EL (cell line): ENCODE results near the gene OR6C3.
"Not testable (repeated sequence)": the region's sequence is repeated elsewhere in the genome, so short reads cannot be mapped to it uniquely, and the experiment has no call there.

Experiments
- DNase-seq: peaks from one replicate; pipeline ENCODE4 v3.0.0-alpha.2; 2016

Gene OR6C3

DNA sequence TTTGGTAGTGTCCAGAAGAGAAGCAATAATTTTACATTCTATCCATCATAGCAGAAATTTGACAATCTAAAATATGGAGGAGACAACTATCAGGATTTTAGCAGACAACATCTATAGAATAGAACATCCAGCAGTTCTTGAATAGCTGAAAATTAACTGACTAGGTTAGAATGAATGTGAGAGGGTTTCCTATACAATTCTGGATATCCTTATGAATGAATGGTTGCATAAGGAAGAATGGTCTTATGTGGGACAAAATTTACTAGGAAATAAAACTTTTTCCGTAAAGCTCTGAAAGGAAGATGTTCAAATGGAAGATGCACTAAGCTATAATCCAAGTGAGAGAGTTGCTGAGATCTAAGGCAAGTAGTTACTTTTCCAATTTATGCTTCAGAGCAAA is at the start of gene OR6C3:
TSS of gene OR6C3 (plus strand) at position 301 of the 400 bp plus-strand sequence. CDS start 955 bp downstream, outside the sequence.
- DNase-seq, result no peak

GRCh38 chr12:55280991-55281390 is 49.6 kb upstream of the OR6C3 start:
- no peak for DNase-seq

DNA sequence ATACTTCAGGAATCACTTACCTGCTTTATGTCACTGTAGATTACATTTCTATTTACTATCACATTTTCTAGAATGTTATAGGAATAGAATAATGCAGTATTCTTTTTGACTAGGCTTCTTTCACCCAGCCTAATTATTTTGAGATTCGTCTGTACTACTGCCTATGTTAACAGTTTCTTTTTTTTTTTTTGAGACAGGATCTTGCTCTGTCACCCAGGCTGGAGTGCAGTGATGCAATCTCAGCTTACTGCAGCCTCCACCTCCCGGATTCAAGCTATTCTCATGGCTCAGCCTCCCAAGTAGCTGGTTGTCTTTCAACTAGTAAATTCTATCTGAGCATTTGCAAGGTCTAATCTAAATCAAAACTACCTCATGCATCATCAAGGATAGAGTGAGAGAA is 40.5 kb upstream of the OR6C3 start:
- DNase-seq, result no peak

DNA sequence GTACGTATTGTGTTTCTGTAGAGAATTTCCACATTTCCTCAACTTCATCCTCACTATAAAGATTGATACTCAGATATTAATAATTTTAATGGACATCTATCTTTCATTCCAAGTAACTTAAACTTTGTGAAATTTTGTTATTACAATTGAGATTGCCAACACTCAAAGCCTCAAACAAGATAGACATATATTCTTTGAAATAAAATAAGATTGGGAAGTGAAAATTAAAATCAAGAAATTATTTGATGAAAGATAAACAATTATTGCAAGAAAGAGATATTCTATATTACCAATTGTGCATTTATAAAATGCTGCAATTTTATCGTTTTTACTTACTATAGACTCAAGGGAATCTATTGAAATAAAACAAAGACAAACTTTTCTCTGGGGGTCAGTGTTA is 34.1 kb upstream of the OR6C3 start, which contains the start of gene OR6C6:
TSS of gene OR6C6 (minus strand) at position 101 of the 400 bp plus-strand sequence. CDS start 1,337 bp downstream, outside the sequence.
- no peak for DNase-seq

GRCh38 chr12:55314043-55314442 is 16.5 kb upstream of the OR6C3 start, which contains the start of gene OR6C1:
Gene OR6C1, plus strand, starts transcription at chr12:55314343. Its CDS starts 6,257 bp downstream, at chr12:55320600.
- DNase-seq, result no peak

DNA sequence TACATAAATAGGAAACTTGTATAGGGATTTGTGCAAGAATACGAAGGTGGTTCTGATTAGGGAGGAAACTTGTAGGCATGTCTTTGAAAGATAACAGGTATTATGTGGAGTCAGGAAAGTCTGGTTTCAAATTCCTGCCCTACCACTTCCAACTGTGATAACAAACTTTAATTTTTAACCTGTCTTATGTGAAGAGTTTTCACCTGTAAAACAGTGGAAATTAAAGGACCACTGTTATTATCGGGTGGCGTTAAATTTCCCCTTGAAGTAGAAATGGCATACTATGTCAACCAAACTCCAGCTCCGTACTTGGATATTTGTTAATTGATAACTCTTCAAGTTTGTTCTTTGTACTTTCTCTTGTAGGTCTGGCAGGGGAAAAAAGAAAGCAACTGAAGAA is 10.3 kb upstream of the OR6C3 start:
- no peak for DNase-seq

- not testable (repeated sequence) for DNase-seq
Observed at GRCh38 chr12:55325801-55326200, 4.7 kb upstream of the OR6C3 start.

DNA sequence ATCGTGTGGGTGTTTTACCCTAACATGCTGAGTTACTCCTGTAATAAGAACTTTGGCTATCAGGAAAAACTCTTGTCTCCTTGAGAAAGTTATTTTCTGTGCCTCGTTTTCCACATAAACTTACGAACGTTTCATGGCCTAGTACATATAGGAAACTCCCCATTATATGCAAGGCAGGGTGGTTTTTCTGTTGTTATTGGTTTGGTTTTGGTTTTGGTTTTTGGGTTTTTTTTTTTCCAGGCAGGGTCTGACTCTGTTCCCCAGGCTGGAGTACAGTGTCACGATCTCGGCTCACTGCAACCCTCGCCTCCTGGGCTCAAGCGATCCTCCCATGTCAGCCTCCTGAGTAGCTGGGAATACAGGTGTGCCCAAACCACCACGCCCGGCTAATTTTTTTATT is 5.5 kb downstream of the OR6C3 start:
- DNase-seq, result no peak

DNA sequence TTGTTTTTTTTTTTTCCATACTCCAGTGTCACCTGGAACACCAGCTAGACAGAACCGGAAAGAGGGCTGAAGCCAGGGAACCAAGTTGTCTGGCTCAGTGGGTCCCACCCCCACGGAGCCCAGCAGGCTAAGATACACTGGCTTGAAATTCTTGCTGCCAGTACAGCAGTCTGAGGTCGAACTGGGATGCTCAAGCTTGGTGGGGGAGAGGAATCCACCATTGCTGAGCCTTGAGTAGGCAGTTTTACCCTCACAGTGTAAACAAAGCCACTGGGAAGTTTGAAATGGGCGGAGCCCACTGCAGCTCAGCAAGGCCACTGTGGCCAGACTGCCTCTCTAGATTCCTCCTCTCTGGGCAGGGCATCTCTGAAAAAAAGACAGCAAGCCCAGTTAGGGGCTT is 24.8 kb downstream of the OR6C3 start:
- not testable (repeated sequence) for DNase-seq

DNA sequence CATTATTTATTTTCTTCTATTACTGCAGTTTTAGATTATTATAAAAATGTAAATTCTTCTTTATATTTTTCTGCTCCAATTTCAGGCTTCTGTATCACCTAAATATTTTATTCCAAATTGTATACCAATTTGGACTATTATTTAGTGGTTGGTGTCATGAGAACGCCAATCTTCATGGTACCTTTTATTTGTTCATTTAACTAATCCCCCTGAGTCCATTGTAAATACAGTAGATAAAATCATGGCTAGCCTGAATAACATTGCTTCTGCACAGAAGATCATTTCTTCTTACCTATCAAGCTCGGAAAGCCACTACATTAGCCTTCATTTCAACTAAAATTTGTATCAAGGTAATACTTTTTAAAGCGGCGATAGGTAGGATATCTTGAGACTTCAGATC is 32.1 kb downstream of the OR6C3 start, which contains the start of gene OR6C75:
TSS of gene OR6C75 (plus strand) at position 301 of the 400 bp plus-strand sequence. CDS start 2,136 bp downstream, outside the sequence.
- no peak for DNase-seq

DNA sequence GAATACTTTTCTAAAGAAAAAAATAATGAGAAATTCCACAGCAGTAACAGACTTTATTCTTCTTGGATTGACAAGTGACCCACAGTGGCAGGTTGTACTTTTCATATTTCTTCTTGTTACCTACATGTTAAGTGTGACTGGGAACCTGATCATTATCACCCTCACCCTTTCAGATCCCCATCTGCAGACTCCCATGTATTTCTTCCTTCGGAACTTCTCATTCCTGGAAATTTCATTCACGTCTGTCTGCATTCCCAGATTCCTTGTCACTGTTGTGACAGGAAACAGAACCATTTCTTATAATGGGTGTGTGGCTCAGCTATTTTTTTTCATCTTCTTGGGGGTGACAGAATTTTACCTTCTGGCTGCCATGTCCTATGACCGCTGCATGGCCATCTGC is 34.5 kb downstream of the OR6C3 start:
- no peak for DNase-seq

GRCh38 chr12:55372521-55372920 is 42.0 kb downstream of the OR6C3 start:
- DNase-seq, result no peak
